A673 (cell line): ENCODE results near the gene WDHD1.
A peak's percentile ranks its signal among the peaks of the same experiment; 100 is the strongest.

Source experiments
- CTCF ChIP-seq: fragments of 300-800, 200-600 bp; sonication (generic); conservative IDR thresholded peaks from 2 replicates; pipeline ENCODE4 v1.5.1; 2017; ENCODE audit warnings: low read depth, mild to moderate bottlenecking, antibody characterized with exemption, low read length, moderate library complexity, mixed read lengths
- EZH2 ChIP-seq: fragments of 200-600 bp; sonication (generic); IDR thresholded peaks from 2 replicates; pipeline ENCODE4 v1.6.1; 2017; ENCODE audit warnings: borderline replicate concordance, low read depth, mild to moderate bottlenecking, mixed read lengths, antibody characterized with exemption, low read length; ENCODE audit not compliant: poor library complexity, severe bottlenecking

GRCh38 chr14:55051423-55052268 is 24.7 kb upstream of the WDHD1 start, which contains the start of gene MAPK1IP1L:
- TF ChIP-seq CTCF = peak; percentile 95
- TF ChIP-seq EZH2 = no peak
